GM12878 (cell line): ENCODE results near the gene PAX7. TPM values are rescaled to one million over a fixed set of nuclear protein-coding genes. Genes with fewer than 3 reads are reported as not detected.

Experiments used
- ATAC-seq: fragments of 200-7000 bp; cut with Tn5 transposase; 3 replicates; pipeline ENCODE4 v1.9.1; 2020; ENCODE audit warnings: mild to moderate bottlenecking, moderate library complexity
- BruUV-seq: library from RNA; stranded (reverse); fragments of 400-500 nt; replicated peaks from 2 replicates; lab custom pipeline; 2021; lab: Mats Ljungman, UMichigan
- CTCF ChIA-PET: fragments of 300-600 bp; sonication (Branson Sonifier 250); formaldehyde crosslinking; extraction: SDS; loops from one replicate; lab custom pipeline; 2021; ENCODE audit warnings: inconsistent platforms; lab: Yijun Ruan, JAX
- POLR2A ChIA-PET: fragments of 350-600 bp; formaldehyde crosslinking; extraction: SDS; loops from one replicate; lab custom pipeline; 2021; ENCODE audit warnings: inconsistent platforms; lab: Charles Lee
- RAD21 ChIA-PET: fragments of 300-600 bp; sonication (Branson Sonifier 250); formaldehyde crosslinking; loops from one replicate; lab custom pipeline; 2023; ENCODE audit warnings: antibody characterized with exemption; ENCODE audit not compliant: unreplicated experiment; lab: Charles Lee
- SMC1A ChIA-PET: fragments of 300-600 bp; sonication (Branson Sonifier 250); formaldehyde crosslinking; loops from one replicate; lab custom pipeline; 2023; ENCODE audit not compliant: unreplicated experiment, uncharacterized antibody; lab: Charles Lee
- DNase-seq: peaks from one replicate; pipeline ENCODE4 v3.0.0-alpha.2; 2011; ENCODE audit warnings: low read depth, low spot score
- FAIRE-seq: peaks from 3 replicates; lab custom pipeline; 2011; peaks lifted over from hg19 to GRCh38; lab: Jason Lieb, UNC
- H2AFZ ChIP-seq: 2 replicates; pipeline ENCODE4 v1.6.0; 2011; ENCODE audit warnings: low read depth, low read length, control low read depth; ENCODE audit not compliant: control insufficient read depth
- H3K27ac ChIP-seq: 2 replicates; pipeline ENCODE4 v1.5.1; 2011; ENCODE audit warnings: control low read depth; ENCODE audit not compliant: control insufficient read depth, insufficient read depth
- H3K27me3 ChIP-seq, 2 experiments: replicated peaks in 1 of 2; 2 replicates each; pipeline versions ENCODE4 v1.6.0 to v1.6.1; 2011; ENCODE audit warnings: low read length in 1 of 2; ENCODE audit not compliant: control insufficient read depth in 2 of 2, insufficient read depth in 2 of 2
- H3K36me3 ChIP-seq, 2 experiments: 2 replicates each; pipeline ENCODE4 v1.5.1; 2011; ENCODE audit warnings: low read length in 1 of 2; ENCODE audit not compliant: control insufficient read depth in 2 of 2, insufficient read depth in 2 of 2
- H3K4me1 ChIP-seq: 2 replicates; pipeline ENCODE4 v1.6.1; 2011; ENCODE audit warnings: mild to moderate bottlenecking, low read length, moderate library complexity, mixed read lengths; ENCODE audit not compliant: control insufficient read depth, insufficient read depth
- H3K4me2 ChIP-seq: 2 replicates; pipeline ENCODE4 v1.6.0; 2011; ENCODE audit warnings: control low read depth; ENCODE audit not compliant: control insufficient read depth, insufficient read depth
- H3K4me3 ChIP-seq: fragments of 200-600 bp; sonication (generic); 2 replicates; pipeline ENCODE4 v1.5.1; 2016
- H3K79me2 ChIP-seq: 2 replicates; pipeline ENCODE4 v1.6.0; 2011; ENCODE audit warnings: low read length; ENCODE audit not compliant: control insufficient read depth, insufficient read depth
- H3K9ac ChIP-seq: 2 replicates; pipeline ENCODE4 v1.8.0; 2011; ENCODE audit warnings: low read length, control low read depth, mixed read lengths; ENCODE audit not compliant: control insufficient read depth, insufficient read depth
- H3K9me3 ChIP-seq: replicated peaks from 3 replicates; pipeline ENCODE4 v1.5.1; 2011; ENCODE audit warnings: mild to moderate bottlenecking, low read length; ENCODE audit not compliant: control insufficient read depth, insufficient read depth
- H4K20me1 ChIP-seq: 2 replicates; pipeline ENCODE4 v1.6.0; 2011; ENCODE audit not compliant: control insufficient read depth, insufficient read depth
- BCL11A ChIP-seq: IDR thresholded peaks from 2 replicates; pipeline ENCODE4 v1.6.1; 2011; ENCODE audit warnings: low read depth, low read length
- CHD4 ChIP-seq: fragments of 200-600 bp; sonication (generic); IDR thresholded peaks from 2 replicates; pipeline ENCODE4 v1.6.1; 2016; ENCODE audit warnings: mild to moderate bottlenecking
- CREM ChIP-seq: IDR thresholded peaks from 2 replicates; pipeline ENCODE4 v1.6.1; 2014; ENCODE audit warnings: antibody characterized with exemption, low read depth
- ELK1 ChIP-seq: IDR thresholded peaks from 2 replicates; pipeline ENCODE4 v1.6.1; 2012; ENCODE audit warnings: low read depth, low read length, improper control_type of control experiment
- ETV6 ChIP-seq, 2 experiments: fragments of 450-650 bp in 1 of 2; IDR thresholded peaks in 1 of 2; conservative IDR thresholded peaks in 1 of 2; 2 replicates each; pipeline ENCODE4 v1.6.1; 2014; ENCODE audit warnings: antibody characterized with exemption in 1 of 2, borderline replicate concordance in 1 of 2, low read depth in 1 of 2, mild to moderate bottlenecking in 1 of 2, moderate library complexity in 1 of 2
- FOXK2 ChIP-seq: fragments of 450-650 bp; IDR thresholded peaks from 2 replicates; pipeline ENCODE4 v1.6.1; 2017; ENCODE audit warnings: mild to moderate bottlenecking, moderate library complexity
- HSF1 ChIP-seq: fragments of 150-350 bp; IDR thresholded peaks from 2 replicates; pipeline ENCODE4 v1.6.1; 2014; ENCODE audit warnings: mild to moderate bottlenecking, low read depth, low read length
- KDM1A ChIP-seq: fragments of 200-600 bp; sonication (generic); IDR thresholded peaks from 2 replicates; pipeline ENCODE4 v1.6.1; 2016; ENCODE audit warnings: borderline replicate concordance
- MEF2B ChIP-seq: fragments of 450-650 bp; IDR thresholded peaks from 2 replicates; pipeline ENCODE4 v1.6.1; 2018; ENCODE audit warnings: mild to moderate bottlenecking, moderate library complexity; ENCODE audit not compliant: partially characterized antibody, poor library complexity, severe bottlenecking
- NR2F1 ChIP-seq: fragments of 450-650 bp; conservative IDR thresholded peaks from 2 replicates; pipeline ENCODE4 v1.6.1; 2017; ENCODE audit warnings: mild to moderate bottlenecking
- PAX8 ChIP-seq: fragments of 450-650 bp; IDR thresholded peaks from 2 replicates; pipeline ENCODE4 v1.6.1; 2017; ENCODE audit warnings: mild to moderate bottlenecking, moderate library complexity
- SPI1 ChIP-seq: IDR thresholded peaks from 2 replicates; pipeline ENCODE4 v1.6.1; 2011; ENCODE audit warnings: low read depth, mild to moderate bottlenecking, low read length, moderate library complexity, borderline replicate concordance; ENCODE audit not compliant: insufficient read depth
- ZNF687 ChIP-seq: fragments of 450-650 bp; IDR thresholded peaks from 2 replicates; pipeline ENCODE4 v1.6.1; 2017; ENCODE audit warnings: mild to moderate bottlenecking, moderate library complexity
- WGBS: methylation state at CpG from one replicate; pipeline ENCODE4 v1.1.6; 2016; ENCODE audit warnings: low lambda C conversion rate; ENCODE audit not compliant: insufficient replicate concordance, insufficient coverage; ENCODE audit errors: missing lambda C conversion rate; 5-methylcytosine and 5-hydroxymethylcytosine counted together
- in situ Hi-C: fragments of 300-500 bp; cut with MboI; formaldehyde crosslinking; loops from 9 replicates; pipeline ENCODE4 v1.14.3; 2018; ENCODE audit warnings: mixed read lengths
- intact Hi-C: fragments of 100-400 bp; cut with micrococcal nuclease; formaldehyde crosslinking; loops from one replicate; pipeline ENCODE4 v1.14.2; 2022; ENCODE audit not compliant: unreplicated experiment
- polyA plus RNA-seq, 11 experiments: library from polyadenylated mRNA; depleted of rRNA in 4 of 11; unstranded in 6 of 11; stranded (reverse) in 5 of 11; fragments of >200 nt; fragmentation: Nextera tagmentation in 4 of 11; fragmentation: Illumina TruSeq in 1 of 11; extraction: Ambion mirVana in 4 of 11; extraction: Trizol in 1 of 11; gene quantifications; 1 replicate in 1 of 11; 2 replicates in 10 of 11; pipeline versions ENCODE4 v1.2.1 to v1.2.3, GENCODE V29; 2011 to 2016; ENCODE audit warnings: inconsistent platforms in 2 of 11, missing spikeins in 2 of 11, low read depth in 1 of 11
- total RNA-seq, 4 experiments: library from RNA; depleted of rRNA in 3 of 4; stranded (reverse); fragments of >200 nt in 3 of 4; fragmentation: Illumina TruSeq in 1 of 4; extraction: Trizol in 1 of 4; gene quantifications; 2 replicates each; pipeline versions ENCODE4 v1.2.1 to v1.2.3, GENCODE V29; 2013 to 2021

The PAX7 gene
- total and polyA plus RNA-seq, 10 of the 15 experiments (the other 5 are each of a cell fraction or from before 2014, with no cell fraction given): not detected

DNA sequence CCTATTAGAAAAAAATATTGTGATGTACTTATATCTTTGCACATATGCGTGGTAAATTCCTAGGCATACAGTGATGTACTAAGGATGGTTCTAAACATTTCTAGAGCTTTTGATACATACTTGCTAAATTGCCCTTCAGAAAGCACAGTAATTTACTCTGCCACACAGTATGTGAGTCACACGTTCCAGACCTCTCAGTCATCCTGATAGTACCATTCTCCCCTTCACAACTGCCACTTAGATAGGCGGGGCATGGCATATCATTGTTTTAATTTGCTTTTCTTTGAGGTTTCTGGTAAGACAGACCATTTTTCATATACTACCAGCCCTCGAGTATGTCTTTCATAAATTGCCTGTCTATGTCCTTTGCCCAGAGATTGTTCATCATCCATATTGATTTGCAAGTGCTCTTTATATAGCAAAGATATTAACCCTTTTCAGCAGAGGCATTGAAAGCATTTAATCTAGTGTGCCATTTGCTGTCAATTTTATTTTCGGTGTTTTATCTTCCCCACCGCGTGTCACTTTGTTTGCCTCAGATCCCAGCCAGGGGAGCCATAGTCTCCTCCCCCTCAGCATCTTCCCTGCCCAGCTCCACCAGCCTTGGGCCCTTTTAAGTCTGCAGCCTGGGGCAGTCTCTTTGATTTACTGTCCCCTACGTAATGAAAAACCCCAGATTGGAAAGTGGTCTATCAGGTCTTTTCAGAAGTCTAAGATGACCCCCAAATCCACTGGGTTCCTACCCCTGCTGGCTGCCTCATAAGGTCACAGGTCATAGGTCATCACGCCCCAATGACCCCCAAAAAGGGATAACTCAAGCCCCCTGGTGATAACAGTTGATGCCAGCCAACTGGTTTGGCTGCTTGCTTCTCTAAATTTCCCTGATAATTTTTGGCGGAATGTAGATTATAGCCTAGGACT is 11.8 kb upstream of the PAX7 start (continued):
- TF ChIP-seq NR2F1 (no peak), BCL11A (no peak), KDM1A (no peak), SPI1 (no peak), MEF2B (no peak), ELK1 (no peak)

DNA sequence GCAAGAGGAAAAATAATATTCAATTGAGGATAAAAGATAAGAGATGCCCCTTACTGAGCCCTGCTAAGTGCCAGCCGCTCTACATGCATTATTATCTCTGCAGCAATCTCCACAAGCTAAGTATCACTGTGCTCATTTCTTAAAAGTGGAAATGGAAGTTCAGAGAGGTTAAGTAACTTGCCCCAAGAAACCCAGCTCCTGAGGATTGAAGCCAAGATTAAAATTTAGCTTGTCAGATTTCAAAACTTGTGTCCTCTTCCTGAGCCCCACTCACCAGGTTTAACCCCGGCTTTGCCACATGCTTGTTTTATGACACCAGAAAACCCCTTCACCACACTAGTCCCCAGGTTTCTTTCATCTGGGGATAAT is 11.2 kb upstream of the PAX7 start:
- ATAC-seq: no peak
- no peak overlapping the region for H3K9ac ChIP-seq
- TF ChIP-seq FOXK2 (no peak), PAX8 (no peak), CREM (no peak), HSF1 (no peak), ETV6 (conservative IDR thresholded peaks at IDR 0.05 in 1 of 2, IDR thresholded peaks at IDR 0.05 in 1 of 2; ENCODE audit: borderline replicate concordance in 1 of 2, low read depth in 1 of 2) (no peak), CHD4 (no peak), ZNF687 (no peak), ELK1 (no peak)
- TF ChIP-seq, all 136 proteins: peak for 0
- whole genome bisulfite sequencing: 14% methylated on average over 2 of the region's 2 CpGs
- FAIRE-seq: no peak
- intact Hi-C loops: no loop called here
- no peaks in the 10 kb centered on the region for H3K79me2 ChIP-seq
- H3K36me3 ChIP-seq: no peaks in the 10 kb centered on the region
- RAD21 ChIA-PET: no interaction called here
- H2AFZ ChIP-seq: no peak overlapping the region
- no TSS peak for BruUV-seq
- H3K4me1 ChIP-seq: no peaks in the 10 kb centered on the region
- DNase-seq: no peak
- no peaks in the 10 kb centered on the region for H4K20me1 ChIP-seq
- SMC1A ChIA-PET: no interaction called here
- no peak overlapping the region for H3K4me3 ChIP-seq
- no peak overlapping the region for H3K4me2 ChIP-seq
- no peaks in the 10 kb centered on the region for H3K9me3 ChIP-seq
- CTCF ChIA-PET: no interaction called here
- POLR2A ChIA-PET: no interaction called here
- in situ Hi-C loops: no loop called here
- H3K27ac ChIP-seq: no peak overlapping the region
- no peaks in the 10 kb centered on the region; a peak in 1 of 4 replicates for H3K27me3 ChIP-seq
